T-helper 2 cell treated with Interferon-gamma antibody and Interleukin-4, amounts not matched to agents 100 ng/mL and 5 ng/mL, for 36 hours (primary cell): ENCODE results near the gene IQGAP3. TPM values are rescaled to one million over a fixed set of nuclear protein-coding genes. Genes with fewer than 3 reads are reported as not detected.

Source experiments
- total RNA-seq: library from RNA; stranded (reverse); gene quantifications from 2 replicates; pipeline ENCODE4 v1.2.3, GENCODE V29; 2022

Gene IQGAP3
- total RNA-seq, 1 donor from 2014 or later: 16.4 TPM

Other genes with a start within 250 kb of the IQGAP3 start
- 307 and 319 TPM in 2 replicates for gene CCT3, start 234.3 kb downstream of the IQGAP3 start, total RNA-seq
- 0.50 TPM in 1 of 2 replicates, not detected in the other for gene TSACC, start 234.0 kb downstream of the IQGAP3 start, total RNA-seq
- gene RHBG, start 203.4 kb downstream of the IQGAP3 start, total RNA-seq: not detected in 2 replicates
- gene MEF2D, start 71.8 kb downstream of the IQGAP3 start, total RNA-seq: 29.7 and 34.2 TPM in 2 replicates
- gene TTC24, start 7.2 kb upstream of the IQGAP3 start, total RNA-seq: 1.2 and 2.3 TPM in 2 replicates
- gene NAXE, start 19.2 kb upstream of the IQGAP3 start, total RNA-seq: 59.9 and 64.5 TPM in 2 replicates
- gene GPATCH4, start 28.9 kb upstream of the IQGAP3 start, total RNA-seq: 50.4 and 53.5 TPM in 2 replicates
- 0.11 TPM in 1 of 2 replicates, not detected in the other for gene HAPLN2, start 46.9 kb upstream of the IQGAP3 start, total RNA-seq
- not detected in 2 replicates for gene BCAN, start 69.6 kb upstream of the IQGAP3 start, total RNA-seq
- gene NES, start 104.8 kb upstream of the IQGAP3 start, total RNA-seq: not detected in 2 replicates
- gene CRABP2, start 133.0 kb upstream of the IQGAP3 start, total RNA-seq: 1.6 and 2.1 TPM in 2 replicates
- gene METTL25B, start 155.9 kb upstream of the IQGAP3 start, total RNA-seq: 29.8 and 34.7 TPM in 2 replicates
- gene ISG20L2, start 156.2 kb upstream of the IQGAP3 start, total RNA-seq: 57.9 and 59.3 TPM in 2 replicates
- 71.9 and 75.7 TPM in 2 replicates for gene MRPL24, start 168.5 kb upstream of the IQGAP3 start, total RNA-seq
- gene HDGF, start 179.1 kb upstream of the IQGAP3 start, total RNA-seq: 253 and 257 TPM in 2 replicates
- gene PRCC, start 195.0 kb upstream of the IQGAP3 start, total RNA-seq: 83.3 and 85.5 TPM in 2 replicates
- 94.7 and 96.1 TPM in 2 replicates for gene SH2D2A, start 244.3 kb upstream of the IQGAP3 start, total RNA-seq